ENCODE measurements around the gene DPM3.

DPM3 gene

DNA sequence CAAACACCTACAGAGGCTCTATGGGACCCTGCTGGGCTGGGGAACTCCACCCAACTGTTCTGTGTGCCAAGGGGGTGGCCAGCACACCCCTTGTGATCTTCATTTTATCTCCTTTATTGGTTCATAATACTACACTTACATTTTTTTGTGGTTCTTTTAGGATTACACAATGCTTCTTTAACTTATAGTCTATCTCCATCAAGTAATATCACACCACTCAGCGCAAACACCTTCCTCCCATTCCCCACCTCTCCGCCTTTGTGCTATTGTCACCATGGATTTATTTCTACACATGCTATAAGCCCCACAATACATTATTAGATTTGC lies 45.7 kb downstream of the DPM3 start:
- no peak for DNase-seq (ENCODE audit: low read depth in 1 of 2, low spot score in 1 of 2)

DNA sequence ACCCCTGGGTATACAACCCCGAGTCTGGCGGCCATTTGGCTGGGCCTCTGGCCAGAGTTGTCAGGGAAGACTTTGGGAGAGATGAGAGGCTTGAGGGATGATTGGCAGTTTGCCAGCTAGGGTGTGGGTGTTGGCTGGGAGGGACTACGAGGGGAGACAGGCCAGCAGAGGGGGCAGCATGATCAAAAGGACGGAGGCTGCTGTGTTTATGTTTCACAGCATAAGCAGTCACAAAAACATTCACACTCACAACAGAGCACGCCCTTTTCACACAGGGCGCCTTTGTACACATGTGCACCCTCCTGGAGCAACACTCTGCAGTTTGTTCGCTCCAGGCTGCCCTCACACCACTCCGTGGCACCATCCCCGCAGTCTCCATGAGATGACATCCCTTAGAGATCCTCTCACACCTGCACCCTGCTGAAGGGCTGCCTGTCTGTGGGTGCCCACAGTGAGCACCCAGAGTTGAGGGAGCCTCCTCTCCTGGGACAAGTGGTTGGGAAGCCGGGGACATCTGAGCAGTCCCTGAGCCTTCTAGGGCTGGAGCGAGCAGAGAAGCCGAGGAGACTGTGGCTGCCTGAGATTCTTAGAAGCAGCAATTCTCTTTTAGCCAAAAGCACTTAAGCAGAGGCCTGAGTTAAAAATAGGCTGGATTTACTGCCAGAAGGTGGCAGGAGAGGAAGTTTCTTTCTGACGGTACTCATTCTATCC lies 46.3 kb downstream of the DPM3 start:
- DNase-seq (ENCODE audit: low read depth in 1 of 2, low spot score in 1 of 2): no peak

DNA sequence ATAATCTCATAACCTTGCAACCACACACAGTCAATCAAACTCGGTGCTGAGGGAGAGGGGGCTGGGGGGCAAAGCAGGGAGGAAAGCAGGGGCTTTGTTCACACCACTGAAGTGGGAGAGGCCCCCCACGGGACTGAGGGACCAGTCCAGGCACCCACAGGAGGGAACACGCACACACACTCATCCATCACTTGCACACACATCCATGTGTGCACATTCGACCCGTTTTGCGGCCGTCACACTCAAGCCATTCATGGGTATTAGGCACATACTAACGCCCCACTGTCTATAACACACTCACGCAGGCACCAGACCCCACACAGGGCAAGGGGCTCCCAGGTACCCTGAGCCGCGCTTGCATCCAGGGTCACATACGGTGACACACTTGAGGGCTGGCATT lies 47.7 kb downstream of the DPM3 start:
- DNase-seq (ENCODE audit: low read depth in 1 of 2, low spot score in 1 of 2): no peak

DNA sequence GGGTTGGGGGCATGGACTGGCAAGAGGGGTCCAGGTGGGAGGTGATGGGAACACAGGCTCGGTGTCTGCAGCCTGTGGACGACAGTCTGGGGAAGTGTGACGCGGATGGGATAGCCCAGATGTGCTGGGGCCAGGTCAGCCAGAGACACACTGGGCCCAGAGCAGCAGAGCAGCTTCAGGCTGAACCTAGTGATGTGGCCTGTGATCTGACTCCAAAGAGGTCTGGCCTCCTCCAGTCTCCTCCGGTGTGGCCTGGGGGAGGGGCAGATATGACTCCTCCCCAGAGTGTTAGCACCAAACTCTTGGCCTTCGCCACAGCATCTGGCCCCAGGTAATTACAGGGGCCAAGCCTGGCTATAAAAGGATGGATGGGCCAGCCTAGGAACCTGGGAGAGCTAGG lies 48.2 kb downstream of the DPM3 start:
- no peak for DNase-seq (ENCODE audit: low read depth in 1 of 2, low spot score in 1 of 2)

DNA sequence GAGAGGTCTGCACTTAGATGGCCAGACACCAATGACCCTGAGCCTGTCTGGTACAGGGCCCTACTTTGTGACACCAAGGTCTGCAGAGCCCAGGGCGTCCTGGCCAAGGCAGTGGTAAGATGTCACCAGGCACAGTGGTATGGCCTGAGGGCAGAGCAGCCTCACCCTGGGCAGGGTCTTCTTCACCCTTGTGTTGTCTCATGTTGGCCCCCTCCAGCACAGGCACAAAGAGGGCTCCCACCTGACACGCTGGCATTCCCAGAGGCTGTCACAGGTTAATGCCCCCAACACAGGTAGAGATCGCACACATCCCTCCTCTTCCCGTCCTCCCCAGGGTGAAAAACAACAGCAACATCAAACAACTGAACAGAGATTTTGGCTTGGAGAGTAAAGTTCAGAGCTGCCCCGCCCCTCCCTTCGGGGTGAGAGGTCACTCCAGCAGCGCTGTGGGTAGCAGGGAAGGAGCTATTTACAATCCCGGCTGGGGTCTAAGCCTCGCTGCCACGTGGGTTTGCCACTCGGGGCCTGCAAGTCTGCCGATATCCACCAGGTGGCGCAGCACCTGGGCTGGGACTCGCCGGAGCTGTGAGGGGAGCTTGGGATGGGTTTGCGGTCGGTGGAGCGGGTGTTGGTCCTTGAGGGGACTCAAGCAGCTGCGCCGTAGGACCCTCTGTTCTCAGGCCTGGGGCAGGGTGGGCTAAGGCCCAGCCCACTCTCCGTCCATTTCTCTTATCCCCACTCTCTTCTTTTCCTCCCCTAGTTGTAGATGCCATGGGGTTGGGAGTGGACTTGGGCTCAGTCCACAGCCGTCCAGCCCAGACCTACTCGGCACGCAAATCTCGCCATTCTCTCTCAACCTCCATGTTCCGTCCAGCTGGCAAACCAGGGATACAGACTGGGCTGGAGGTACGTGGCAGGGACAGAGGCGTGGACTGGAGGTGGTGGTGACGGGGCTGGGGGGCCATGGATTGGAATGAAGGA lies 49.0 kb downstream of the DPM3 start:
- peak; percentile 67 to 73 for DNase-seq (ENCODE audit: low read depth in 1 of 2, low spot score in 1 of 2)
